ENCODE measurements around the gene NDUFV1. TPM values are rescaled to one million over a fixed set of nuclear protein-coding genes. Genes with fewer than 3 reads are reported as not detected.
A peak's percentile ranks its signal among the peaks of the same experiment; 100 is the strongest.
"Not testable (repeated sequence)": the region's sequence is repeated elsewhere in the genome, so short reads cannot be mapped to it uniquely, and the experiment has no call there.

Gene NDUFV1
- total RNA-seq, 1 donor from 2014 or later, result 321 TPM

GRCh38 chr11:67618901-67619659 is 12.3 kb downstream of the NDUFV1 start:
- not testable (repeated sequence) for DNase-seq; H3K4me1 Mint-ChIP-seq; H3K4me3 Mint-ChIP-seq; H3K27ac Mint-ChIP-seq; H3K27me3 Mint-ChIP-seq; H3K36me3 Mint-ChIP-seq (ENCODE audit: low read depth); H3K9me3 Mint-ChIP-seq
- intact Hi-C loops (cut with micrococcal nuclease), result loop anchor here (5.0 kb wide), 1 partner anchor 37 kb away; the partner anchor contains the start of gene GSTP1

GRCh38 chr11:67619683-67620618 is 13.2 kb downstream of the NDUFV1 start:
- H3K27me3 Mint-ChIP-seq; H3K4me3 Mint-ChIP-seq; H3K36me3 Mint-ChIP-seq (ENCODE audit: low read depth); H3K27ac Mint-ChIP-seq; H3K4me1 Mint-ChIP-seq; H3K9me3 Mint-ChIP-seq; DNase-seq: not testable (repeated sequence)
- intact Hi-C loops (cut with micrococcal nuclease), result loop anchor here (5.0 kb wide), 1 partner anchor 38 kb away; the partner anchor contains the start of gene GSTP1

GRCh38 chr11:67620621-67621020 is 13.9 kb downstream of the NDUFV1 start:
- H3K4me1 Mint-ChIP-seq; H3K9me3 Mint-ChIP-seq; H3K36me3 Mint-ChIP-seq (ENCODE audit: low read depth); H3K27me3 Mint-ChIP-seq; H3K27ac Mint-ChIP-seq; DNase-seq; intact Hi-C loops (cut with micrococcal nuclease); H3K4me3 Mint-ChIP-seq: not testable (repeated sequence)

GRCh38 chr11:67621928-67622327 is 15.2 kb downstream of the NDUFV1 start:
- H3K9me3 Mint-ChIP-seq; H3K27ac Mint-ChIP-seq; H3K27me3 Mint-ChIP-seq; H3K4me1 Mint-ChIP-seq; intact Hi-C loops (cut with micrococcal nuclease); DNase-seq; H3K4me3 Mint-ChIP-seq; H3K36me3 Mint-ChIP-seq (ENCODE audit: low read depth): not testable (repeated sequence)

GRCh38 chr11:67622905-67623304 is 16.2 kb downstream of the NDUFV1 start:
- H3K36me3 Mint-ChIP-seq (ENCODE audit: low read depth); DNase-seq; H3K27ac Mint-ChIP-seq; intact Hi-C loops (cut with micrococcal nuclease); H3K9me3 Mint-ChIP-seq; H3K4me1 Mint-ChIP-seq; H3K4me3 Mint-ChIP-seq; H3K27me3 Mint-ChIP-seq: not testable (repeated sequence)

- H3K4me1 Mint-ChIP-seq; intact Hi-C loops (cut with micrococcal nuclease); H3K36me3 Mint-ChIP-seq (ENCODE audit: low read depth); H3K9me3 Mint-ChIP-seq; DNase-seq; H3K4me3 Mint-ChIP-seq; H3K27me3 Mint-ChIP-seq; H3K27ac Mint-ChIP-seq: not testable (repeated sequence)
These were observed 17.1 kb downstream of the NDUFV1 start for GRCh38 chr11:67623795-67624194.

GRCh38 chr11:67626131-67626833 is 19.5 kb downstream of the NDUFV1 start:
- intact Hi-C loops (cut with micrococcal nuclease); H3K27ac Mint-ChIP-seq; H3K4me3 Mint-ChIP-seq; H3K27me3 Mint-ChIP-seq; H3K36me3 Mint-ChIP-seq (ENCODE audit: low read depth); H3K9me3 Mint-ChIP-seq; DNase-seq: not testable (repeated sequence)
- H3K4me1 Mint-ChIP-seq, result peaks cover 15% of the 10 kb centered on the region

- no peak for DNase-seq
- intact Hi-C loops (cut with micrococcal nuclease), result no loop called here
- H3K27me3 Mint-ChIP-seq, result no peaks in the 10 kb centered on the region
- no peaks in the 10 kb centered on the region for H3K9me3 Mint-ChIP-seq
- H3K36me3 Mint-ChIP-seq (ENCODE audit: low read depth), result no peaks in the 10 kb centered on the region
- no peak overlapping the region for H3K4me3 Mint-ChIP-seq
- peaks cover 15% of the 10 kb centered on the region for H3K4me1 Mint-ChIP-seq
- H3K27ac Mint-ChIP-seq, result no peak overlapping the region
These were observed 20.2 kb downstream of the NDUFV1 start for GRCh38 chr11:67626970-67627369.

GRCh38 chr11:67627441-67627811 is 20.7 kb downstream of the NDUFV1 start:
- intact Hi-C loops (cut with micrococcal nuclease), result no loop called here
- H3K27ac Mint-ChIP-seq, result peak overlapping the region; percentile 29
- H3K4me1 Mint-ChIP-seq, result peaks cover 15% of the 10 kb centered on the region
- H3K9me3 Mint-ChIP-seq, result no peaks in the 10 kb centered on the region
- H3K27me3 Mint-ChIP-seq, result no peaks in the 10 kb centered on the region
- no peak for DNase-seq
- no peaks in the 10 kb centered on the region for H3K36me3 Mint-ChIP-seq (ENCODE audit: low read depth)
- H3K4me3 Mint-ChIP-seq, result no peak overlapping the region

GRCh38 chr11:67627812-67628624 is 21.3 kb downstream of the NDUFV1 start:
- Mint-ChIP-seq H3K27ac (peak overlapping the region; percentile 29), H3K9me3 (no peaks in the 10 kb centered on the region), H3K4me3 (no peak overlapping the region), H3K36me3 (ENCODE audit: low read depth) (no peaks in the 10 kb centered on the region), H3K4me1 (peaks cover 15% of the 10 kb centered on the region), H3K27me3 (no peaks in the 10 kb centered on the region)
- DNase-seq, result no peak
- intact Hi-C loops (cut with micrococcal nuclease), result loop anchor here (2.0 kb wide), 1 partner anchor 21 kb away; the partner anchor contains the start of gene NDUFV1

GRCh38 chr11:67628710-67629385 is 22.1 kb downstream of the NDUFV1 start:
- intact Hi-C loops (cut with micrococcal nuclease), result loop anchor here (1.0 to 2.0 kb wide), 2 partner anchors 22 to 46 kb away; partner anchors contain the start of genes GSTP1 and NDUFV1
- no peaks in the 10 kb centered on the region for H3K27me3 Mint-ChIP-seq
- H3K9me3 Mint-ChIP-seq, result no peaks in the 10 kb centered on the region
- DNase-seq, result no peak
- peak overlapping the region; percentile 86 for H3K4me3 Mint-ChIP-seq
- H3K27ac Mint-ChIP-seq, result peak overlapping the region; percentile 93
- H3K36me3 Mint-ChIP-seq (ENCODE audit: low read depth), result no peaks in the 10 kb centered on the region
- H3K4me1 Mint-ChIP-seq, result peaks cover 15% of the 10 kb centered on the region

GRCh38 chr11:67629386-67630227 is 22.9 kb downstream of the NDUFV1 start, which contains the start of gene NUDT8:
TSS of gene NUDT8 (minus strand) at chr11:67629937. CDS start at chr11:67629911, 26 bp downstream.
- peaks cover 15% of the 10 kb centered on the region for H3K4me1 Mint-ChIP-seq
- no peaks in the 10 kb centered on the region for H3K27me3 Mint-ChIP-seq
- intact Hi-C loops (cut with micrococcal nuclease), result loop anchor here (1.0 to 2.0 kb wide), 4 partner anchors 15 to 46 kb away; partner anchors contain the start of genes GSTP1 and NDUFV1
- H3K9me3 Mint-ChIP-seq, result no peaks in the 10 kb centered on the region
- H3K36me3 Mint-ChIP-seq (ENCODE audit: low read depth), result no peaks in the 10 kb centered on the region
- H3K4me3 Mint-ChIP-seq, result peak within 1 kb of the TSS; percentile 86
- peak; percentile 98 for DNase-seq
- peak within 1 kb of the TSS; percentile 93 for H3K27ac Mint-ChIP-seq

Measured in activated CD4-positive, alpha-beta T cell treated with anti-CD3 and anti-CD28 coated beads, Interleukin-2, amount 10 ng/mL, durations not matched to agents 24 days and 14 days (primary cell).